DOHH2 (cell line): ENCODE results near the gene OTOA.
"Not testable (repeated sequence)": the region's sequence is repeated elsewhere in the genome, so short reads cannot be mapped to it uniquely, and the experiment has no call there.

Experiments
- H3F3A ChIP-seq: fragments of 200-600 bp; sonication (generic), shearing (Covaris generic); 2 replicates; pipeline ENCODE4 v1.6.0; 2016; ENCODE audit warnings: antibody characterized with exemption, mild to moderate bottlenecking; ENCODE audit not compliant: control insufficient read depth, insufficient read depth
- H3K27ac ChIP-seq: fragments of 200-600 bp; sonication (generic); 2 replicates; pipeline ENCODE4 v1.5.1; 2014; ENCODE audit warnings: low read depth, mild to moderate bottlenecking, low read length, moderate library complexity
- H3K27me3 ChIP-seq: fragments of 200-600 bp; sonication (generic); 2 replicates; pipeline ENCODE4 v1.6.1; 2014; ENCODE audit warnings: mild to moderate bottlenecking, low read length, mixed read lengths; ENCODE audit not compliant: control insufficient read depth
- H3K36me3 ChIP-seq: fragments of 200-600 bp; sonication (generic); 2 replicates; pipeline ENCODE4 v1.6.1; 2014; ENCODE audit warnings: mild to moderate bottlenecking, low read length, moderate library complexity, mixed read lengths; ENCODE audit not compliant: control insufficient read depth
- H3K4me1 ChIP-seq: fragments of 200-600 bp; sonication (generic); 2 replicates; pipeline ENCODE4 v1.6.1; 2014; ENCODE audit warnings: mild to moderate bottlenecking, low read length, mixed read lengths; ENCODE audit not compliant: control insufficient read depth
- H3K4me2 ChIP-seq: fragments of 200-600 bp; sonication (generic); 2 replicates; pipeline ENCODE4 v1.6.0; 2014; ENCODE audit warnings: mild to moderate bottlenecking, low read length, moderate library complexity
- H3K4me3 ChIP-seq: fragments of 200-600 bp; sonication (generic); 2 replicates; pipeline ENCODE4 v1.5.1; 2014; ENCODE audit warnings: mild to moderate bottlenecking, low read length, mixed read lengths
- H3K79me2 ChIP-seq: fragments of 200-600 bp; sonication (generic); 2 replicates; pipeline ENCODE4 v1.6.1; 2014; ENCODE audit warnings: mild to moderate bottlenecking, low read length, mixed read lengths; ENCODE audit not compliant: control insufficient read depth
- H3K9me2 ChIP-seq: fragments of 200-600 bp; sonication (generic); replicated peaks from 2 replicates; pipeline ENCODE4 v1.6.1; 2014; ENCODE audit warnings: mild to moderate bottlenecking, low read length, mixed read lengths; ENCODE audit not compliant: control insufficient read depth
- H3K9me3 ChIP-seq: fragments of 200-600 bp; sonication (generic); 2 replicates; pipeline ENCODE4 v1.6.1; 2014; ENCODE audit warnings: antibody characterized with exemption, low read length, mixed read lengths; ENCODE audit not compliant: control insufficient read depth, insufficient read depth
- H4K20me1 ChIP-seq: fragments of 200-600 bp; sonication (generic); 2 replicates; pipeline ENCODE4 v1.6.0; 2014; ENCODE audit warnings: low read depth, mild to moderate bottlenecking, antibody characterized with exemption, low read length, moderate library complexity; ENCODE audit not compliant: control insufficient read depth, insufficient read depth
- CTCF ChIP-seq: fragments of 200-600 bp; sonication (generic); IDR thresholded peaks from one replicate; pipeline ENCODE4 v1.5.1; 2014; ENCODE audit warnings: antibody characterized with exemption, mild to moderate bottlenecking, low read depth, low read length; ENCODE audit not compliant: poor library complexity, severe bottlenecking

OTOA gene

GRCh38 chr16:21801538-21802374, 138.0 kb downstream of the OTOA start:
- H3K4me2 ChIP-seq, H3K79me2 ChIP-seq, H3F3A ChIP-seq, H3K4me1 ChIP-seq, H3K9me3 ChIP-seq, H3K9me2 ChIP-seq, H3K4me3 ChIP-seq, H3K27ac ChIP-seq, H4K20me1 ChIP-seq, H3K27me3 ChIP-seq, H3K36me3 ChIP-seq: not testable (repeated sequence)
- TF ChIP-seq CTCF: peak; percentile 41

- not testable (repeated sequence) for H3K9me3 ChIP-seq, H3K27ac ChIP-seq, H3K4me1 ChIP-seq, H3K27me3 ChIP-seq, H3K4me2 ChIP-seq, H4K20me1 ChIP-seq, H3F3A ChIP-seq, H3K4me3 ChIP-seq, H3K79me2 ChIP-seq, H3K9me2 ChIP-seq, H3K36me3 ChIP-seq
Measured at GRCh38 chr16:21802375-21802663, 138.6 kb downstream of the OTOA start.
